ENCODE data around the gene SLC8A3. TPM values are rescaled to one million over a fixed set of nuclear protein-coding genes. Genes with fewer than 3 reads are reported as not detected.

SLC8A3 gene
- polyA plus RNA-seq, 2 of the 4 experiments (the other 2 are of a cell fraction), result not detected

GRCh38 chr14:70096866-70097265, 91.9 kb downstream of the SLC8A3 start:
- Histone ChIP-seq H3K4me1 (no peaks in the 10 kb centered on the region), H3K4me2 (no peak overlapping the region), H3K27ac (no peak overlapping the region), H3K9me3 (no peaks in the 10 kb centered on the region), H3K4me3 (no peak overlapping the region)
- no peak for FAIRE-seq
- ChIA-PET CTCF (interaction anchor here (0.7 to 2.4 kb wide), 3 partner anchors 10 to 402 kb away, joined by 3 to 13 read pairs (median 4); no protein-coding TSS in a partner anchor), POLR2A (no interaction called here)
- ATAC-seq, result peak; percentile 79 to 88; a peak in 4 of 6 replicates
- DNase-seq (ENCODE audit: low read depth in 1 of 2, low spot score in 1 of 2), result peak; percentile 12 to 13
- 17% methylated on average over 4 of the region's 4 CpGs for WGBS (ENCODE audit: missing lambda C conversion rate)
- TF ChIP-seq FOSB (CRISPR knock-in tag; IDR thresholded peaks at IDR 0.05) (no peak), RAD21 (conservative IDR thresholded peaks at IDR 0.05 in 1 of 2, IDR thresholded peaks at IDR 0.05 in 1 of 2) (0 out of 5 replicates have a peak, but pooled peaks of 1 of the 2 experiments have one; percentile 18), ZSCAN20 (CRISPR knock-in tag; IDR thresholded peaks at IDR 0.05) (no peak), CEBPB (IDR thresholded peaks at IDR 0.05) (no peak), SREBF2 (IDR thresholded peaks at IDR 0.05) (no peak), TFCP2L1 (CRISPR knock-in tag; IDR thresholded peaks at IDR 0.05) (no peak)
- TF ChIP-seq, protein P1, sequence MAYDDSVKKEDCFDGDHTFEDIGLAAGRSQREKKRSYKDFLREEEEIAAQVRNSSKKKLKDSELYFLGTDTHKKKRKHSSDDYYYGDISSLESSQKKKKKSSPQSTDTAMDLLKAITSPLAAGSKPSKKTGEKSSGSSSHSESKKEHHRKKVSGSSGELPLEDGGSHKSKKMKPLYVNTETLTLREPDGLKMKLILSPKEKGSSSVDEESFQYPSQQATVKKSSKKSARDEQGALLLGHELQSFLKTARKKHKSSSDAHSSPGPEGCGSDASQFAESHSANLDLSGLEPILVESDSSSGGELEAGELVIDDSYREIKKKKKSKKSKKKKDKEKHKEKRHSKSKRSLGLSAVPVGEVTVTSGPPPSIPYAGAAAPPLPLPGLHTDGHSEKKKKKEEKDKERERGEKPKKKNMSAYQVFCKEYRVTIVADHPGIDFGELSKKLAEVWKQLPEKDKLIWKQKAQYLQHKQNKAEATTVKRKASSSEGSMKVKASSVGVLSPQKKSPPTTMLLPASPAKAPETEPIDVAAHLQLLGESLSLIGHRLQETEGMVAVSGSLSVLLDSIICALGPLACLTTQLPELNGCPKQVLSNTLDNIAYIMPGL (CRISPR knock-in tag; IDR thresholded peaks at IDR 0.05; ENCODE audit: borderline replicate concordance), result no peak

- 4% methylated on average over 1 of the region's 1 CpG for WGBS (ENCODE audit: missing lambda C conversion rate)
- H3K4me2 ChIP-seq, result no peak overlapping the region
- H3K4me3 ChIP-seq, result no peak overlapping the region
- ATAC-seq, result no peak
- no peak overlapping the region for H3K27ac ChIP-seq
- TF ChIP-seq EHMT2 (IDR thresholded peaks at IDR 0.05; ENCODE audit: low read depth) (no peak), POLR2A (IDR thresholded peaks at IDR 0.05; ENCODE audit: low read length) (no peak), MAFK (IDR thresholded peaks at IDR 0.05; ENCODE audit: partially characterized antibody) (no peak), JUN (IDR thresholded peaks at IDR 0.05) (no peak), FOXS1 (CRISPR knock-in tag; IDR thresholded peaks at IDR 0.05) (no peak), RAD21 (conservative IDR thresholded peaks at IDR 0.05 in 1 of 2, IDR thresholded peaks at IDR 0.05 in 1 of 2) (no peak), CBX2 (IDR thresholded peaks at IDR 0.05; ENCODE audit: borderline replicate concordance, low read depth) (no peak), MAZ (IDR thresholded peaks at IDR 0.05; ENCODE audit: borderline replicate concordance, low read depth, low read length) (no peak), NR3C1 (IDR thresholded peaks at IDR 0.05) (no peak), KDM5A (IDR thresholded peaks at IDR 0.05) (no peak), RCOR1 (IDR thresholded peaks at IDR 0.05; ENCODE audit: low read depth, low read length) (no peak), HEYL (CRISPR knock-in tag; IDR thresholded peaks at IDR 0.05) (no peak), RNF2 (IDR thresholded peaks at IDR 0.05; ENCODE audit: borderline replicate concordance, low read depth) (no peak), JUNB (IDR thresholded peaks at IDR 0.05) (no peak), MYC (IDR thresholded peaks at IDR 0.05; ENCODE audit: borderline replicate concordance, low read length) (no peak), MAX (IDR thresholded peaks at IDR 0.05) (no peak), HOXB5 (CRISPR knock-in tag; IDR thresholded peaks at IDR 0.05) (no peak), FOSL2 (IDR thresholded peaks at IDR 0.05) (no peak), FOSL2 (CRISPR knock-in tag; IDR thresholded peaks at IDR 0.05) (no peak)
- TF ChIP-seq, protein P2, sequence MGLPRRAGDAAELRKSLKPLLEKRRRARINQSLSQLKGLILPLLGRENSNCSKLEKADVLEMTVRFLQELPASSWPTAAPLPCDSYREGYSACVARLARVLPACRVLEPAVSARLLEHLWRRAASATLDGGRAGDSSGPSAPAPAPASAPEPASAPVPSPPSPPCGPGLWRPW (IDR thresholded peaks at IDR 0.05), result no peak
- TF ChIP-seq, protein P3, sequence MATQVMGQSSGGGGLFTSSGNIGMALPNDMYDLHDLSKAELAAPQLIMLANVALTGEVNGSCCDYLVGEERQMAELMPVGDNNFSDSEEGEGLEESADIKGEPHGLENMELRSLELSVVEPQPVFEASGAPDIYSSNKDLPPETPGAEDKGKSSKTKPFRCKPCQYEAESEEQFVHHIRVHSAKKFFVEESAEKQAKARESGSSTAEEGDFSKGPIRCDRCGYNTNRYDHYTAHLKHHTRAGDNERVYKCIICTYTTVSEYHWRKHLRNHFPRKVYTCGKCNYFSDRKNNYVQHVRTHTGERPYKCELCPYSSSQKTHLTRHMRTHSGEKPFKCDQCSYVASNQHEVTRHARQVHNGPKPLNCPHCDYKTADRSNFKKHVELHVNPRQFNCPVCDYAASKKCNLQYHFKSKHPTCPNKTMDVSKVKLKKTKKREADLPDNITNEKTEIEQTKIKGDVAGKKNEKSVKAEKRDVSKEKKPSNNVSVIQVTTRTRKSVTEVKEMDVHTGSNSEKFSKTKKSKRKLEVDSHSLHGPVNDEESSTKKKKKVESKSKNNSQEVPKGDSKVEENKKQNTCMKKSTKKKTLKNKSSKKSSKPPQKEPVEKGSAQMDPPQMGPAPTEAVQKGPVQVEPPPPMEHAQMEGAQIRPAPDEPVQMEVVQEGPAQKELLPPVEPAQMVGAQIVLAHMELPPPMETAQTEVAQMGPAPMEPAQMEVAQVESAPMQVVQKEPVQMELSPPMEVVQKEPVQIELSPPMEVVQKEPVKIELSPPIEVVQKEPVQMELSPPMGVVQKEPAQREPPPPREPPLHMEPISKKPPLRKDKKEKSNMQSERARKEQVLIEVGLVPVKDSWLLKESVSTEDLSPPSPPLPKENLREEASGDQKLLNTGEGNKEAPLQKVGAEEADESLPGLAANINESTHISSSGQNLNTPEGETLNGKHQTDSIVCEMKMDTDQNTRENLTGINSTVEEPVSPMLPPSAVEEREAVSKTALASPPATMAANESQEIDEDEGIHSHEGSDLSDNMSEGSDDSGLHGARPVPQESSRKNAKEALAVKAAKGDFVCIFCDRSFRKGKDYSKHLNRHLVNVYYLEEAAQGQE (IDR thresholded peaks at IDR 0.05), result no peak
- FAIRE-seq, result no peak
- no peaks in the 10 kb centered on the region for H3K4me1 ChIP-seq
- no peaks in the 10 kb centered on the region for H3K9me3 ChIP-seq
- ChIA-PET POLR2A (no interaction called here), CTCF (interaction anchor here (1.0 to 1.7 kb wide), 2 partner anchors 18 to 21 kb away, joined by 3 to 8 read pairs; no protein-coding TSS in a partner anchor)
- no peak for DNase-seq (ENCODE audit: low read depth in 1 of 2, low spot score in 1 of 2)
Observed at GRCh38 chr14:70094631-70095030, 94.1 kb downstream of the SLC8A3 start.
